SH-SY5Y (cell line): Measurements from ENCODE around the gene ZBTB5.

ENCODE experiments used
- GATA2 ChIP-seq: IDR thresholded peaks from 2 replicates; pipeline ENCODE4 v1.6.1; 2011; ENCODE audit warnings: mild to moderate bottlenecking, low read depth, low read length
- GATA3 ChIP-seq: IDR thresholded peaks from 2 replicates; pipeline ENCODE4 v1.6.1; 2011; ENCODE audit warnings: low read depth, mild to moderate bottlenecking, low read length, moderate library complexity

- TF ChIP-seq GATA2 (no peak), GATA3 (no peak)
Observed at GRCh38 chr9:37426846-37427245, 38.4 kb downstream of the ZBTB5 start.
